A673 (cell line): ENCODE results near the gene DMD. TPM values are rescaled to one million over a fixed set of nuclear protein-coding genes. Genes with fewer than 3 reads are reported as not detected.

ENCODE experiments used
- BruUV-seq: library from RNA; stranded (reverse); fragments of 400-500 nt; replicated peaks from 2 replicates; lab custom pipeline; 2021; lab: Mats Ljungman, UMichigan
- CTCF ChIA-PET: fragments of 300-600 bp; sonication (Branson Sonifier 250); formaldehyde crosslinking; loops from one replicate; lab custom pipeline; 2022; ENCODE audit warnings: antibody characterized with exemption; lab: Charles Lee
- POLR2A ChIA-PET: fragments of 300-600 bp; sonication (Branson Sonifier 250); formaldehyde crosslinking; loops from one replicate; lab custom pipeline; 2022; ENCODE audit warnings: antibody characterized with exemption; ENCODE audit not compliant: low non-redundant PET; lab: Charles Lee
- DNase-seq: peaks from one replicate; pipeline ENCODE4 v3.0.0-alpha.2; 2015; ENCODE audit warnings: low spot score
- H3K27ac ChIP-seq: fragments of 200-600 bp; sonication (generic); 2 replicates; pipeline ENCODE4 v1.5.1; 2016; ENCODE audit warnings: mixed run types, low read depth, mild to moderate bottlenecking, mixed read lengths, antibody characterized with exemption, low read length; ENCODE audit not compliant: poor library complexity, severe bottlenecking
- H3K27me3 ChIP-seq: fragments of 200-600 bp; sonication (generic); replicated peaks from 2 replicates; pipeline ENCODE4 v1.6.1; 2017; ENCODE audit warnings: mixed run types, low read depth, mild to moderate bottlenecking, mixed read lengths, antibody characterized with exemption, low read length; ENCODE audit not compliant: insufficient read depth, poor library complexity
- H3K36me3 ChIP-seq: fragments of 200-600 bp; sonication (generic); 2 replicates; pipeline ENCODE4 v1.6.1; 2016; ENCODE audit warnings: mixed run types, mild to moderate bottlenecking, mixed read lengths, antibody characterized with exemption, low read length; ENCODE audit not compliant: insufficient read depth, poor library complexity, severe bottlenecking
- H3K4me1 ChIP-seq: fragments of 200-600 bp; sonication (generic); 2 replicates; pipeline ENCODE4 v1.6.1; 2017; ENCODE audit warnings: mixed run types, mild to moderate bottlenecking, mixed read lengths, antibody characterized with exemption, low read length; ENCODE audit not compliant: insufficient read depth, poor library complexity, severe bottlenecking
- H3K4me3 ChIP-seq: fragments of 200-600 bp; sonication (generic); 2 replicates; pipeline ENCODE4 v1.5.1; 2016; ENCODE audit warnings: low read depth, mixed run types, mild to moderate bottlenecking, mixed read lengths, low read length; ENCODE audit not compliant: poor library complexity, severe bottlenecking
- H3K9me3 ChIP-seq: fragments of 200-600 bp; sonication (generic); 2 replicates; pipeline ENCODE4 v1.6.1; 2016; ENCODE audit warnings: mixed run types, low read depth, mild to moderate bottlenecking, mixed read lengths, antibody characterized with exemption, low read length; ENCODE audit not compliant: poor library complexity, severe bottlenecking
- EZH2 ChIP-seq: fragments of 200-600 bp; sonication (generic); IDR thresholded peaks from 2 replicates; pipeline ENCODE4 v1.6.1; 2017; ENCODE audit warnings: borderline replicate concordance, low read depth, mild to moderate bottlenecking, mixed read lengths, antibody characterized with exemption, low read length; ENCODE audit not compliant: poor library complexity, severe bottlenecking
- intact Hi-C: fragments of 100-400 bp; cut with micrococcal nuclease; formaldehyde crosslinking; loops from one replicate; pipeline ENCODE4 v1.10.0; 2022; ENCODE audit not compliant: unreplicated experiment
- total RNA-seq: library from RNA; stranded (reverse); gene quantifications from 2 replicates; pipeline ENCODE4 v1.2.3, GENCODE V29; 2021
- TF ChIP-seq, protein P1 (sequence below): fragments of 300-800, 200-600 bp; sonication (generic); conservative IDR thresholded peaks from 2 replicates; pipeline ENCODE4 v1.5.1; 2017; ENCODE audit warnings: low read depth, mild to moderate bottlenecking, antibody characterized with exemption, low read length, moderate library complexity, mixed read lengths

DMD gene
- total RNA-seq, 1 experiment from 2014 or later, result 5.4 TPM

DNA sequence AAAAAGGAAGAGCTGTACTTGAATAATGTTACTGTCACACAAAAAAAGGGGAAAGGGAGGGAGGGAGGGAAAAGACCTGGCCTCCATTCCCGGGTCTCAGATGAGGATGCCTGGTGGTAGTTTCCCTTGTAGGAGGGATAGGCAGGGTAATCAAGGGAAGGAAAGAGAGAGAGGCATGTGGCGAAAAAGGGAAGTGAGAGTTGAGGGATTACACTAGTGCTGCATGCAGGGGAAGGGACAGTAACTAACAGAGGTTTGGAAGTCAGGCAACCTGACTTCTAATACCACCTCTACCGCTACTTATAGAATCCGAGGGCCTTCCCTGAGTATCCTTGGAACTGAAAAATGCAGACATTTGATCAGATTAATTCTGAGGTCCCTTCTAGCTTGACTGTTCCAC lies 1317.8 kb downstream of the DMD start:
- Histone ChIP-seq H3K27me3 (no peaks in the 10 kb centered on the region), H3K4me1 (no peaks in the 10 kb centered on the region), H3K27ac (no peak overlapping the region), H3K9me3 (no peaks in the 10 kb centered on the region), H3K4me3 (no peak overlapping the region), H3K36me3 (no peaks in the 10 kb centered on the region)
- ChIA-PET POLR2A (no interaction called here), CTCF (no interaction called here)
- no TSS peak for BruUV-seq
- intact Hi-C loops, result no loop called here
- TF ChIP-seq, protein P1, sequence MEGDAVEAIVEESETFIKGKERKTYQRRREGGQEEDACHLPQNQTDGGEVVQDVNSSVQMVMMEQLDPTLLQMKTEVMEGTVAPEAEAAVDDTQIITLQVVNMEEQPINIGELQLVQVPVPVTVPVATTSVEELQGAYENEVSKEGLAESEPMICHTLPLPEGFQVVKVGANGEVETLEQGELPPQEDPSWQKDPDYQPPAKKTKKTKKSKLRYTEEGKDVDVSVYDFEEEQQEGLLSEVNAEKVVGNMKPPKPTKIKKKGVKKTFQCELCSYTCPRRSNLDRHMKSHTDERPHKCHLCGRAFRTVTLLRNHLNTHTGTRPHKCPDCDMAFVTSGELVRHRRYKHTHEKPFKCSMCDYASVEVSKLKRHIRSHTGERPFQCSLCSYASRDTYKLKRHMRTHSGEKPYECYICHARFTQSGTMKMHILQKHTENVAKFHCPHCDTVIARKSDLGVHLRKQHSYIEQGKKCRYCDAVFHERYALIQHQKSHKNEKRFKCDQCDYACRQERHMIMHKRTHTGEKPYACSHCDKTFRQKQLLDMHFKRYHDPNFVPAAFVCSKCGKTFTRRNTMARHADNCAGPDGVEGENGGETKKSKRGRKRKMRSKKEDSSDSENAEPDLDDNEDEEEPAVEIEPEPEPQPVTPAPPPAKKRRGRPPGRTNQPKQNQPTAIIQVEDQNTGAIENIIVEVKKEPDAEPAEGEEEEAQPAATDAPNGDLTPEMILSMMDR, result no peak
- TF ChIP-seq EZH2, result no peak
- no peak for DNase-seq

DNA sequence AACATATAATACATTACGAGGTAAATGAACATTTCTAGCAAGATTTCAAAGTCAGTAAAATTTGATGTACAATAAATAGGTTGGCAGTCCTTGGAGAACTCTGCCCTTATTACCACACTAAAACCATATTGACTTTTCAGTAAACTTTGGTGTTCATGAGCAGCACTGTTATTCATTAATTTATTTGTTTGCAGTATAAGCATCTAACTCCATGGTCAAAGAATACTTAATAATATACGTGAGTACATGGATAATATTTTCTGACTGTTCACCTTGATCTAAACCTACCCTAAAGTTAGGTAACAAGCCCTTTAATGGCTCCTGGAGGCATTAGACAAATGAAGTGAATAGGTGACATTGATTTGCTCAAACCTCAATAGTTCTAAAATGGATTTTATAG lies 1322.3 kb downstream of the DMD start:
- no TSS peak for BruUV-seq
- TF ChIP-seq, protein P1, result no peak
- no peak for TF ChIP-seq EZH2
- intact Hi-C loops, result no loop called here

DNA sequence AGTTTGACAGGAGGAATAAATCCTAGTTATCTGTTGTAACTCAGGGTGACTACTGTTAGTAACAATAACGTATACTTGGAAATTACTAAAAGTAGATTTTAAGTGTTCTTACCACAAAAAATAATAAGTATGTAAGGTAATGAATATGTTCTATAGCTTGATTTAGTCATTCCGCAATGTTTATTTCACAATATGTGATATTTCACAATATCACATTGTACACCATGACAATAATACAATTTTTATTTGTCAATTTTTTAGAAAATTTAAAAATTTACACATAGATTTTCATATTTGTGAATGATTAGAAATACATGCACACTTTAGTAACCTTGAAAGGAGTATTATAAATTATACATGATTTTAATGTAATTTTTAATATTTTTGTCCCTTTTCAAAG lies 1326.8 kb downstream of the DMD start:
- Histone ChIP-seq H3K36me3 (no peaks in the 10 kb centered on the region), H3K27ac (no peak overlapping the region), H3K9me3 (no peaks in the 10 kb centered on the region), H3K4me3 (no peak overlapping the region), H3K4me1 (no peaks in the 10 kb centered on the region), H3K27me3 (no peaks in the 10 kb centered on the region)
- POLR2A ChIA-PET, result no interaction called here
- intact Hi-C loops, result no loop called here
- DNase-seq, result no peak
- CTCF ChIA-PET, result no interaction called here
- BruUV-seq, result no TSS peak
- no peak for TF ChIP-seq EZH2
- TF ChIP-seq, protein P1, result no peak

More for the DNA sequence above, 1322.3 kb downstream of the DMD start:
- no peak overlapping the region for H3K27ac ChIP-seq
- DNase-seq, result no peak
- H3K36me3 ChIP-seq, result no peaks in the 10 kb centered on the region
- no peak overlapping the region for H3K4me3 ChIP-seq
- ChIA-PET CTCF (no interaction called here), POLR2A (no interaction called here)
- H3K27me3 ChIP-seq, result no peaks in the 10 kb centered on the region
- no peaks in the 10 kb centered on the region for H3K4me1 ChIP-seq
- no peaks in the 10 kb centered on the region for H3K9me3 ChIP-seq
